ENCODE measurements around the gene TGFB1. TPM values are rescaled to one million over a fixed set of nuclear protein-coding genes. Genes with fewer than 3 reads are reported as not detected.

TGFB1 gene
- total and polyA plus RNA-seq, 8 donors = 29.8 to 98.0 (median 39.1) TPM

DNA sequence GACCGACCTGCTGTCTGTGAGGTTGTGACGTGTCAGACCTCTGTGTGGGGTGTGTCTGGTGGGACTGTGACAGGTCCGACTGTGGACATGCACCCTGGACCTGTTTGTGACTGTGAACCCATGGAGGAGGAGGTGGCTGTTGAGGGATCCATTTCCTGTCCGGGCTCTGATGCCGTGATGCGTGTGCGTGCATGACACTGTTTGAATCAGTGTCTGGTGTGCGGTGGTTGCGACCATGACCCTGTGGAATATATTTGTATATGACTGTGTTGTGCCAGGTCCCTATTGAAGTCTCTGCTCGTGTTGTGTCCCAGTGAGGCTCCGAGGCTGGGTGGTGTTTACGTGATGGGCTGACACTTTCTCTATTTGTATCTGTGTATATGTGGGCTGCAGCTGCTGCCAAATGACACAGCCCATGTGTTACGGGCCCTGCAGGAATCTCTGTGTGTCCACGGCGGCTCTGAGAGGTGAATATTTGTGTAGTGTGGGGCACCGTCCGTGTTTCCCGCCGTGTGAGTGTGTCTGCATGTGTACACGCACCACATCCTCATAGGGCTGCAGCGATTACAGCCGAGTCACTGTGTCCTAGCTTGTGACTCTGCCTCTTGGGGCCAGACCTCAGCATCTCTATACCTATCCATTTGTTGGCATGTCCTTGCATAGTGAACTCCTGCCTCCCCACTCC, 25.4 kb downstream of the TGFB1 start:
- intact Hi-C loops (cut with DNase I) = no loop called here
- peaks cover 0 to 41% of the 10 kb centered on the region in 2 donors for H3K36me3 ChIP-seq
- peaks cover 48 to 81% of the 10 kb centered on the region in 2 donors for H3K4me1 ChIP-seq
- DNase-seq = no peak
- H3K4me3 ChIP-seq = peak overlapping the region; percentile 19 to 36
- H3K9me3 ChIP-seq = no peaks in the 10 kb centered on the region
- no peaks in the 10 kb centered on the region for H3K27me3 ChIP-seq
- H3K27ac ChIP-seq = peak overlapping the region; percentile 76 to 88
- TF ChIP-seq, protein P1, sequence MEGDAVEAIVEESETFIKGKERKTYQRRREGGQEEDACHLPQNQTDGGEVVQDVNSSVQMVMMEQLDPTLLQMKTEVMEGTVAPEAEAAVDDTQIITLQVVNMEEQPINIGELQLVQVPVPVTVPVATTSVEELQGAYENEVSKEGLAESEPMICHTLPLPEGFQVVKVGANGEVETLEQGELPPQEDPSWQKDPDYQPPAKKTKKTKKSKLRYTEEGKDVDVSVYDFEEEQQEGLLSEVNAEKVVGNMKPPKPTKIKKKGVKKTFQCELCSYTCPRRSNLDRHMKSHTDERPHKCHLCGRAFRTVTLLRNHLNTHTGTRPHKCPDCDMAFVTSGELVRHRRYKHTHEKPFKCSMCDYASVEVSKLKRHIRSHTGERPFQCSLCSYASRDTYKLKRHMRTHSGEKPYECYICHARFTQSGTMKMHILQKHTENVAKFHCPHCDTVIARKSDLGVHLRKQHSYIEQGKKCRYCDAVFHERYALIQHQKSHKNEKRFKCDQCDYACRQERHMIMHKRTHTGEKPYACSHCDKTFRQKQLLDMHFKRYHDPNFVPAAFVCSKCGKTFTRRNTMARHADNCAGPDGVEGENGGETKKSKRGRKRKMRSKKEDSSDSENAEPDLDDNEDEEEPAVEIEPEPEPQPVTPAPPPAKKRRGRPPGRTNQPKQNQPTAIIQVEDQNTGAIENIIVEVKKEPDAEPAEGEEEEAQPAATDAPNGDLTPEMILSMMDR (IDR thresholded peaks at IDR 0.05) = no peak
- ATAC-seq = no peak

DNA sequence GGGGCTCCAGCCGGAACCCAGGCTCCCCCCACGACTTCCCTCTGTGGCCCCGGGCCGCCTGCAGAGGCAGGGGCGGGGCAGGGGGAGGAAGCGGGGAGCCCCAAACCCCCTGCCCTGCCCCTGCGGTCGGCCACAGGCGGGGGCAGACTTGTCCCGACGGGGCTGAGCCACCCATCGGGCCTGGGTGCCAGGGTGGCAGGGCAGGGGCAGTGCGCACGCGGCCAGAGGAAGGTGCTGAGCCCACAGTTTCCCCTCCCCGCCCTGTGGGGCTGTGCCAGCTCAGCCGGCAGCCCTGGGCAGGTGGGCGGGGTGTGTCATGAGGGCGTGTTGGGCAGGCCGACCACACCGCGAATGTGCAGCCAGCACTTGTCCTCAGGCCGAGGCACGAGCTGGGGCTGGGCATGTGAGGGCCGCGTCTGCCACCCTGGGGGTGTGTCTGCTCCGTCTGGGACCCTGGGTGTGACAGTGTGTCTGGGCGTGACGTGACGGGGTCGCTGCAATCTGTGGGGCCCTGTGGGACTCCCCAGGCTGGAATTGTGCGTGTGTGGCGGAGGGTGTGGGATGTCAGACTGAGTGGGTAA, 26.1 kb downstream of the TGFB1 start:
- H3K27me3 ChIP-seq = no peaks in the 10 kb centered on the region
- intact Hi-C loops (cut with DNase I) = no loop called here
- TF ChIP-seq, protein P1 (IDR thresholded peaks at IDR 0.05) = no peak
- ATAC-seq (peak; percentile 75), DNase-seq (peak; percentile 37 to 97 (median 81))
- peak overlapping the region; percentile 19 to 36 for H3K4me3 ChIP-seq
- H3K4me1 ChIP-seq = peaks cover 50 to 86% of the 10 kb centered on the region in 2 donors
- H3K9me3 ChIP-seq = no peaks in the 10 kb centered on the region
- peaks cover 0 to 43% of the 10 kb centered on the region in 2 donors for H3K36me3 ChIP-seq
- peak overlapping the region; percentile 76 to 88 for H3K27ac ChIP-seq

DNA sequence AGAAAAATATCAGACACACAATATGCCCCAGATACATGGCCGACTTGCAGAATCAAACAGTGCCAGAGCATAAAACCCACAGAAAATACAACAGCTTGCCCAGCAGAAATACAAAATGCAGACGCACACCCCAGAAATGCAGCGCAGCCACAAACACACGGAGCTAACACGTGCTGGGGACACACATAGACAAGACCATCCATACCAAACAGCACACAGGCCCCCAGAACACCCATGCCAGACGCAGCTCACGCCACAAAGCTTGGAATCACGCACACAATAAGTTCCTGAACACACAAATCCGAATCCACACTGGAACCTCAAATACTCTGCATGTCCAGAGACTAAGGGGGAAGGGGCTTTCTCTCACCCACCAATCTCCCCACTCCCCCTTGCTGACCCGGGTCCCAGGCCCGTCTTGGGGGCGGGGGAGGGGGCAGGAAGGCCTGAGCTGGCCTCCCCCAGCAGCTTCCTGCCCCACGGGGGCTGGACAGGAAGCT, 26.6 kb downstream of the TGFB1 start:
- no peaks in the 10 kb centered on the region for H3K27me3 ChIP-seq
- TF ChIP-seq, protein P1 (IDR thresholded peaks at IDR 0.05) = no peak
- peak overlapping the region; percentile 76 to 88 for H3K27ac ChIP-seq
- peaks cover 53 to 91% of the 10 kb centered on the region in 2 donors for H3K4me1 ChIP-seq
- peaks cover 0 to 43% of the 10 kb centered on the region in 2 donors for H3K36me3 ChIP-seq
- H3K9me3 ChIP-seq = no peaks in the 10 kb centered on the region
- ATAC-seq (no peak), DNase-seq (no peak)
- peak overlapping the region; percentile 19 to 36 for H3K4me3 ChIP-seq
- intact Hi-C loops (cut with DNase I) = no loop called here

DNA sequence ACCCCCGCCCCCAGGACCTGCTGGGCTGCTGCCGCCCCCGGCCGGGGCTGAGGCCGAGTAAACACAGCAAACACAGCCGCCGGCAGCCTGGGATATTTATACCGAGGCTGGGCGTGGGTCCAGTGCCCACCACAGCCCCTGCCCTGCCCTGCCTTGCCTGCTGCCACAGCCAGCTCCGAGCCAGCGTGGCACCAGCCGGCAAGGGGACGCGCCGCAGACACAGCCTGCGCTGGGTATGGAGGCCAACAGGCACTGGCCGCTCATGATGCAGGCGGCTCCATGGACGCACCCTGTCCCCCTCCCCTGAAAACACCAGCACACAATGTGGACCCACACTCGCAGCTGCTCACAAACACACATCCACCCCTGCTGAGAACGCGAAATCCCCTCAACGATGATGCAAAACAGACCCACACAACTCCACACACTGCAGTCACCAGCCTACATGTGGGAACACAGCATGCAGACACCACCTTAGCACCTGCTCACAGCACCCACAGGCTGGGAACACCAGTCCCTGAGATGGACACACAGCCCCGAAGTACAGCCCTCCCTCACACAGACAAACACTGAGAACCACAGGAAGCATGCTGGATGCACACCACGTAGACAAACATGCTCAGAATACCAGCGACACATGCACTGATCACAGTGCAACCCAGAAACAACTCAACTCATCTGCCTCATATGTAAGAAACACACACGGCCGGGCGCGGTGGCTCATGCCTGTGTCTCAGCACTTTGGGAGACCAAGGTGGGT, 27.6 kb downstream of the TGFB1 start:
- no peaks in the 10 kb centered on the region for H3K27me3 ChIP-seq
- peak overlapping the region in 1 of 2 donors; percentile 36 for H3K4me3 ChIP-seq
- ATAC-seq (peak; percentile 1), DNase-seq (peak in 1 of 4 donors; percentile 81)
- TF ChIP-seq, protein P1 (IDR thresholded peaks at IDR 0.05) = no peak
- H3K27ac ChIP-seq = peak overlapping the region; percentile 85 to 88
- intact Hi-C loops (cut with DNase I) = no loop called here
- no peaks in the 10 kb centered on the region for H3K9me3 ChIP-seq
- H3K36me3 ChIP-seq = peaks cover 0 to 36% of the 10 kb centered on the region in 2 donors
- peaks cover 56 to 100% of the 10 kb centered on the region in 2 donors for H3K4me1 ChIP-seq

DNA sequence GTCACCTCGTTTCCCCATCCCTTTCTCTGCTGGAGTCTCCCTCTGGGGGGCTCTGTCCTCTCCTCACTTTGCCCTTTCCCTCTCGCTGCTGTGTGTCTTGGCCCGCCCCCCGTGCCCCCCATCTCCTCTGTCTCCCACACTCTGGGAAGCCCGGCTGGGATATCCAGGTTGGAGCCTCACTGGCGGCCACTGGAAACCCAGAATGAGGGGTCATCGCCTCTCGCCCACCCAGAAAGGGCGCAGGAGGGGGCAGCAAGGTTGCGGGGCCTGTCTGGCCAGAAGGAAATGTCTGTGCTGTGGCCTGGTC, 28.1 kb downstream of the TGFB1 start:
- Histone ChIP-seq H3K4me1 (peaks cover 56 to 98% of the 10 kb centered on the region in 2 donors), H3K27me3 (no peaks in the 10 kb centered on the region), H3K4me3 (peak overlapping the region in 1 of 2 donors; percentile 36), H3K9me3 (no peaks in the 10 kb centered on the region), H3K36me3 (peaks cover 0 to 36% of the 10 kb centered on the region in 2 donors), H3K27ac (peak overlapping the region; percentile 85 to 88)
- no peak for DNase-seq
- no peak for ATAC-seq
- intact Hi-C loops (cut with DNase I) = no loop called here
- TF ChIP-seq, protein P1 (IDR thresholded peaks at IDR 0.05) = no peak
